GM12878 (cell line): ENCODE results near the gene LY6G6D. TPM values are rescaled to one million over a fixed set of nuclear protein-coding genes. Genes with fewer than 3 reads are reported as not detected.

Experiments used
- ATAC-seq: fragments of 200-7000 bp; cut with Tn5 transposase; 3 replicates; pipeline ENCODE4 v1.9.1; 2020; ENCODE audit warnings: mild to moderate bottlenecking, moderate library complexity
- BruUV-seq: library from RNA; stranded (reverse); fragments of 400-500 nt; replicated peaks from 2 replicates; lab custom pipeline; 2021; lab: Mats Ljungman, UMichigan
- CTCF ChIA-PET: fragments of 300-600 bp; sonication (Branson Sonifier 250); formaldehyde crosslinking; extraction: SDS; loops from one replicate; lab custom pipeline; 2021; ENCODE audit warnings: inconsistent platforms; lab: Yijun Ruan, JAX
- POLR2A ChIA-PET: fragments of 350-600 bp; formaldehyde crosslinking; extraction: SDS; loops from one replicate; lab custom pipeline; 2021; ENCODE audit warnings: inconsistent platforms; lab: Charles Lee
- RAD21 ChIA-PET: fragments of 300-600 bp; sonication (Branson Sonifier 250); formaldehyde crosslinking; loops from one replicate; lab custom pipeline; 2023; ENCODE audit warnings: antibody characterized with exemption; ENCODE audit not compliant: unreplicated experiment; lab: Charles Lee
- SMC1A ChIA-PET: fragments of 300-600 bp; sonication (Branson Sonifier 250); formaldehyde crosslinking; loops from one replicate; lab custom pipeline; 2023; ENCODE audit not compliant: unreplicated experiment, uncharacterized antibody; lab: Charles Lee
- DNase-seq: peaks from one replicate; pipeline ENCODE4 v3.0.0-alpha.2; 2011; ENCODE audit warnings: low read depth, low spot score
- FAIRE-seq: peaks from 3 replicates; lab custom pipeline; 2011; peaks lifted over from hg19 to GRCh38; lab: Jason Lieb, UNC
- H2AFZ ChIP-seq: 2 replicates; pipeline ENCODE4 v1.6.0; 2011; ENCODE audit warnings: low read depth, low read length, control low read depth; ENCODE audit not compliant: control insufficient read depth
- H3K27ac ChIP-seq: 2 replicates; pipeline ENCODE4 v1.5.1; 2011; ENCODE audit warnings: control low read depth; ENCODE audit not compliant: control insufficient read depth, insufficient read depth
- H3K27me3 ChIP-seq, 2 experiments: replicated peaks in 1 of 2; 2 replicates each; pipeline versions ENCODE4 v1.6.0 to v1.6.1; 2011; ENCODE audit warnings: low read length in 1 of 2; ENCODE audit not compliant: control insufficient read depth in 2 of 2, insufficient read depth in 2 of 2
- H3K36me3 ChIP-seq, 2 experiments: 2 replicates each; pipeline ENCODE4 v1.5.1; 2011; ENCODE audit warnings: low read length in 1 of 2; ENCODE audit not compliant: control insufficient read depth in 2 of 2, insufficient read depth in 2 of 2
- H3K4me1 ChIP-seq: 2 replicates; pipeline ENCODE4 v1.6.1; 2011; ENCODE audit warnings: mild to moderate bottlenecking, low read length, moderate library complexity, mixed read lengths; ENCODE audit not compliant: control insufficient read depth, insufficient read depth
- H3K4me2 ChIP-seq: 2 replicates; pipeline ENCODE4 v1.6.0; 2011; ENCODE audit warnings: control low read depth; ENCODE audit not compliant: control insufficient read depth, insufficient read depth
- H3K4me3 ChIP-seq: fragments of 200-600 bp; sonication (generic); 2 replicates; pipeline ENCODE4 v1.5.1; 2016
- H3K79me2 ChIP-seq: 2 replicates; pipeline ENCODE4 v1.6.0; 2011; ENCODE audit warnings: low read length; ENCODE audit not compliant: control insufficient read depth, insufficient read depth
- H3K9ac ChIP-seq: 2 replicates; pipeline ENCODE4 v1.8.0; 2011; ENCODE audit warnings: low read length, control low read depth, mixed read lengths; ENCODE audit not compliant: control insufficient read depth, insufficient read depth
- H3K9me3 ChIP-seq: replicated peaks from 3 replicates; pipeline ENCODE4 v1.5.1; 2011; ENCODE audit warnings: mild to moderate bottlenecking, low read length; ENCODE audit not compliant: control insufficient read depth, insufficient read depth
- H4K20me1 ChIP-seq: 2 replicates; pipeline ENCODE4 v1.6.0; 2011; ENCODE audit not compliant: control insufficient read depth, insufficient read depth
- BCL11A ChIP-seq: IDR thresholded peaks from 2 replicates; pipeline ENCODE4 v1.6.1; 2011; ENCODE audit warnings: low read depth, low read length
- CHD2 ChIP-seq: IDR thresholded peaks from 2 replicates; pipeline ENCODE4 v1.6.1; 2011; ENCODE audit warnings: low read depth, low read length, improper control_type of control experiment, borderline replicate concordance
- ETV6 ChIP-seq, 2 experiments: fragments of 450-650 bp in 1 of 2; IDR thresholded peaks in 1 of 2; conservative IDR thresholded peaks in 1 of 2; 2 replicates each; pipeline ENCODE4 v1.6.1; 2014; ENCODE audit warnings: antibody characterized with exemption in 1 of 2, borderline replicate concordance in 1 of 2, low read depth in 1 of 2, mild to moderate bottlenecking in 1 of 2, moderate library complexity in 1 of 2
- IRF4 ChIP-seq: IDR thresholded peaks from 2 replicates; pipeline ENCODE4 v1.6.1; 2011; ENCODE audit warnings: low read depth, low read length
- IRF5 ChIP-seq: fragments of 450-650 bp; IDR thresholded peaks from 2 replicates; pipeline ENCODE4 v1.6.1; 2017; ENCODE audit warnings: borderline replicate concordance
- LARP7 ChIP-seq: fragments of 450-650 bp; IDR thresholded peaks from 2 replicates; pipeline ENCODE4 v1.6.1; 2017; ENCODE audit warnings: mild to moderate bottlenecking
- MXI1 ChIP-seq: fragments of 150-350 bp; IDR thresholded peaks from 2 replicates; pipeline ENCODE4 v1.6.1; 2011; ENCODE audit warnings: low read depth, mild to moderate bottlenecking, inconsistent platforms, low read length, improper control_type of control experiment
- NFYB ChIP-seq: IDR thresholded peaks from 2 replicates; pipeline ENCODE4 v1.6.1; 2011; ENCODE audit warnings: low read depth, mild to moderate bottlenecking, low read length, improper control_type of control experiment, moderate library complexity; ENCODE audit not compliant: insufficient read depth
- PAX8 ChIP-seq: fragments of 450-650 bp; IDR thresholded peaks from 2 replicates; pipeline ENCODE4 v1.6.1; 2017; ENCODE audit warnings: mild to moderate bottlenecking, moderate library complexity
- PKNOX1 ChIP-seq: fragments of 450-650 bp; IDR thresholded peaks from 2 replicates; pipeline ENCODE4 v1.6.1; 2016; ENCODE audit warnings: mild to moderate bottlenecking
- SIX5 ChIP-seq: IDR thresholded peaks from 2 replicates; pipeline ENCODE4 v1.6.1; 2011; ENCODE audit warnings: mild to moderate bottlenecking, low read depth, low read length, moderate library complexity; ENCODE audit not compliant: severe bottlenecking
- ZNF24 ChIP-seq: fragments of 450-650 bp; IDR thresholded peaks from 2 replicates; pipeline ENCODE4 v1.6.1; 2017; ENCODE audit warnings: antibody characterized with exemption, mild to moderate bottlenecking
- ZNF592 ChIP-seq: fragments of 450-650 bp; IDR thresholded peaks from 2 replicates; pipeline ENCODE4 v1.6.1; 2017; ENCODE audit warnings: mild to moderate bottlenecking, moderate library complexity
- WGBS: methylation state at CpG from one replicate; pipeline ENCODE4 v1.1.6; 2016; ENCODE audit warnings: low lambda C conversion rate; ENCODE audit not compliant: insufficient replicate concordance, insufficient coverage; ENCODE audit errors: missing lambda C conversion rate; 5-methylcytosine and 5-hydroxymethylcytosine counted together
- in situ Hi-C: fragments of 300-500 bp; cut with MboI; formaldehyde crosslinking; loops from 9 replicates; pipeline ENCODE4 v1.14.3; 2018; ENCODE audit warnings: mixed read lengths
- intact Hi-C: fragments of 100-400 bp; cut with micrococcal nuclease; formaldehyde crosslinking; loops from one replicate; pipeline ENCODE4 v1.14.2; 2022; ENCODE audit not compliant: unreplicated experiment
- polyA plus RNA-seq, 11 experiments: library from polyadenylated mRNA; depleted of rRNA in 4 of 11; unstranded in 6 of 11; stranded (reverse) in 5 of 11; fragments of >200 nt; fragmentation: Nextera tagmentation in 4 of 11; fragmentation: Illumina TruSeq in 1 of 11; extraction: Ambion mirVana in 4 of 11; extraction: Trizol in 1 of 11; gene quantifications; 1 replicate in 1 of 11; 2 replicates in 10 of 11; pipeline versions ENCODE4 v1.2.1 to v1.2.3, GENCODE V29; 2011 to 2016; ENCODE audit warnings: inconsistent platforms in 2 of 11, missing spikeins in 2 of 11, low read depth in 1 of 11
- total RNA-seq, 4 experiments: library from RNA; depleted of rRNA in 3 of 4; stranded (reverse); fragments of >200 nt in 3 of 4; fragmentation: Illumina TruSeq in 1 of 4; extraction: Trizol in 1 of 4; gene quantifications; 2 replicates each; pipeline versions ENCODE4 v1.2.1 to v1.2.3, GENCODE V29; 2013 to 2021

LY6G6D gene
- total and polyA plus RNA-seq, 10 of the 15 experiments (the other 5 are each of a cell fraction or from before 2014, with no cell fraction given): not detected

GRCh38 chr6:31702819-31703716, 12.1 kb upstream of the LY6G6D start, which contains the start of gene ABHD16A:
Gene ABHD16A, minus strand, starts transcription at chr6:31703324. Its CDS starts 43 bp downstream, at chr6:31703281.
- peaks cover 17% of the 10 kb centered on the region for H3K79me2 ChIP-seq
- ChIA-PET RAD21 (interaction anchor here (0.7 to 1.7 kb wide), 11 partner anchors 28 to 162 kb away, joined by 3 to 8 read pairs (median 4); partner anchors contain the start of genes CLIC1, MSH5 and NEU1), SMC1A (interaction anchor here (0.6 to 3.1 kb wide), 9 partner anchors 26 to 162 kb away, joined by 3 to 18 read pairs (median 3); partner anchors contain the start of genes CLIC1, DDX39B, HSPA1B and LY6G5B), POLR2A (interaction anchor here (0.6 to 3.2 kb wide), 20 partner anchors 8 to 199 kb away, joined by 3 to 23 read pairs (median 3); partner anchors contain the start of genes CLIC1, DDX39B, EHMT2 and GPANK1), CTCF (interaction anchor here (0.5 to 1.6 kb wide), 11 partner anchors 9 to 220 kb away, joined by 3 to 10 read pairs (median 4); partner anchors contain the start of gene MSH5)
- H3K4me1 ChIP-seq: peaks cover 9% of the 10 kb centered on the region; the same call in 1 of the 2 replicates
- FAIRE-seq (peak; percentile 95), DNase-seq (peak; percentile 95), ATAC-seq (peak; percentile 96)
- peak within 1 kb of the TSS; percentile 91 for H3K27ac ChIP-seq
- no TSS peak for BruUV-seq
- WGBS: 1% methylated on average over 54 of the region's 54 CpGs
- peak within 1 kb of the TSS; percentile 69 for H3K9ac ChIP-seq
- peak within 1 kb of the TSS; percentile 96 for H3K4me3 ChIP-seq
- no peaks in the 10 kb centered on the region for H3K9me3 ChIP-seq
- H3K27me3 ChIP-seq: no peaks in the 10 kb centered on the region
- H4K20me1 ChIP-seq: no peaks in the 10 kb centered on the region
- H2AFZ ChIP-seq: peak within 1 kb of the TSS; percentile 57
- in situ Hi-C loops: no loop called here
- intact Hi-C loops: loop anchor here (2.0 kb wide), 1 partner anchor 36 kb away; no protein-coding TSS in a partner anchor
- H3K36me3 ChIP-seq: peaks cover 0 to 2% of the 10 kb centered on the region in 2 experiments; a peak in 2 of 4 replicates
- H3K4me2 ChIP-seq: peak within 1 kb of the TSS; percentile 81
- TF ChIP-seq MXI1 (peak; percentile 100), SIX5 (peak; percentile 25), IRF5 (no peak), ETV6 (conservative IDR thresholded peaks at IDR 0.05 in 1 of 2, IDR thresholded peaks at IDR 0.05 in 1 of 2; ENCODE audit: borderline replicate concordance in 1 of 2, low read depth in 1 of 2) (no peak), BCL11A (0 out of 2 replicates have a peak, but pooled peaks have one; percentile 7), PKNOX1 (peak; percentile 55), LARP7 (0 out of 2 replicates have a peak, but pooled peaks have one; percentile 56), CHD2 (0 out of 2 replicates have a peak, but pooled peaks have one; percentile 48), NFYB (0 out of 2 replicates have a peak, but pooled peaks have one; percentile 8), PAX8 (no peak), ZNF24 (0 out of 2 replicates have a peak, but pooled peaks have one; percentile 22), ZNF592 (no peak), IRF4 (0 out of 2 replicates have a peak, but pooled peaks have one; percentile 5)
